Ovary (tissue), 9 donors: Measurements from ENCODE around the gene ZNF615. TPM values are rescaled to one million over a fixed set of nuclear protein-coding genes. Genes with fewer than 3 reads are reported as not detected.
A peak's percentile ranks its signal among the peaks of the same experiment; 100 is the strongest.
"Not testable (repeated sequence)": the region's sequence is repeated elsewhere in the genome, so short reads cannot be mapped to it uniquely, and the experiment has no call there.

ENCODE experiments used
- DNase-seq, 5 donors: peaks; one replicate each; pipeline ENCODE4 v3.0.0-alpha.2; 2019 to 2020
- H3K27ac ChIP-seq, 2 donors: fragments of 200-600 bp; one replicate each; pipeline versions ENCODE4 v1.5.1 to v1.8.0; 2019 to 2022
- H3K27me3 ChIP-seq: fragments of 200-600 bp; one replicate; pipeline ENCODE4 v1.8.0; 2022
- H3K36me3 ChIP-seq: fragments of 200-600 bp; sonication (generic); one replicate; pipeline ENCODE4 v1.5.1; 2019
- H3K4me1 ChIP-seq: one replicate; pipeline ENCODE4 v1.8.1; 2013; ENCODE audit warnings: mild to moderate bottlenecking, moderate library complexity; ENCODE audit not compliant: insufficient read depth
- H3K4me3 ChIP-seq: fragments of 200-600 bp; sonication (generic); one replicate; pipeline ENCODE4 v1.5.1; 2017
- H3K9me3 ChIP-seq, 2 donors: fragments of 200-600 bp in 1 of 2; sonication (generic) in 1 of 2; one replicate each; pipeline versions ENCODE4 v1.5.1 to v1.8.1; 2013 to 2019; ENCODE audit warnings: mild to moderate bottlenecking in 1 of 2, moderate library complexity in 1 of 2
- CTCF ChIP-seq, 3 donors: fragments of 450-650 bp in 2 of 3; fragments of 200-600 bp in 1 of 3; IDR thresholded peaks; one replicate each; pipeline versions ENCODE4 v1.5.1 to v1.8.0; 2016 to 2022; ENCODE audit warnings: antibody characterized with exemption in 3 of 3, mild to moderate bottlenecking in 1 of 3
- EP300 ChIP-seq: sonication (generic); formaldehyde crosslinking; IDR thresholded peaks from one replicate; pipeline ENCODE4 v1.6.1; 2017; ENCODE audit warnings: antibody characterized with exemption
- POLR2A ChIP-seq: fragments of 450-650 bp; IDR thresholded peaks from one replicate; pipeline ENCODE4 v1.6.1; 2017; ENCODE audit warnings: antibody characterized with exemption, mild to moderate bottlenecking, moderate library complexity
- WGBS, 3 donors: extraction: QIAGEN DNeasy Blood & Tissue Kit in 1 of 3; methylation state at CpG; one replicate each; pipeline versions ENCODE4 v1.1.5 to v1.1.7; 2013 to 2017; 5-methylcytosine and 5-hydroxymethylcytosine counted together
- intact Hi-C, 4 donors: fragments of 100-400 bp; cut with DNase I; formaldehyde crosslinking; loops; one replicate each; pipeline versions ENCODE4 v1.11.0 to v1.15.1; 2022 to 2023
- polyA plus RNA-seq, 2 donors: library from polyadenylated mRNA; stranded (reverse); fragments of 200-250 nt in 1 of 2; fragments of 350-450 nt in 1 of 2; fragmentation: Illumina TruSeq in 1 of 2; extraction: RNeasy Lipid Tissue Mini Kit (QIAGEN cat#74804) in 1 of 2; gene quantifications; one replicate each; pipeline ENCODE4 v1.2.3, GENCODE V29; 2013 to 2014
- total RNA-seq, 7 donors: library from RNA; depleted of rRNA in 2 of 7; stranded (reverse); fragments of >200 nt in 2 of 7; fragmentation: NEBNext Ultra II Directional in 3 of 7; extraction: Animal tissue kit (Norgen Biotek cat#: 25700) in 3 of 7; gene quantifications; one replicate each; pipeline versions ENCODE4 v1.1.0 to v1.2.4, GENCODE V29; 2016 to 2023
- donor health status: DM: no; HTN: no; CAD: no; lungs with moderate emphysema.
- donor health status: DM: no; HTN: no; CAD: no.
- donor health status: Bipolar disorder and iron deficiency.
- donor health status: DM: yes; HTN: yes; CAD: no.
- donor health status: DM: no; HTN: no; CAD: no.
- donor health status: DM: yes; HTN: yes; CAD: no.

Gene ZNF615
- total and polyA plus RNA-seq, 9 donors, result 6.8 to 20.0 (median 14.4) TPM

DNA sequence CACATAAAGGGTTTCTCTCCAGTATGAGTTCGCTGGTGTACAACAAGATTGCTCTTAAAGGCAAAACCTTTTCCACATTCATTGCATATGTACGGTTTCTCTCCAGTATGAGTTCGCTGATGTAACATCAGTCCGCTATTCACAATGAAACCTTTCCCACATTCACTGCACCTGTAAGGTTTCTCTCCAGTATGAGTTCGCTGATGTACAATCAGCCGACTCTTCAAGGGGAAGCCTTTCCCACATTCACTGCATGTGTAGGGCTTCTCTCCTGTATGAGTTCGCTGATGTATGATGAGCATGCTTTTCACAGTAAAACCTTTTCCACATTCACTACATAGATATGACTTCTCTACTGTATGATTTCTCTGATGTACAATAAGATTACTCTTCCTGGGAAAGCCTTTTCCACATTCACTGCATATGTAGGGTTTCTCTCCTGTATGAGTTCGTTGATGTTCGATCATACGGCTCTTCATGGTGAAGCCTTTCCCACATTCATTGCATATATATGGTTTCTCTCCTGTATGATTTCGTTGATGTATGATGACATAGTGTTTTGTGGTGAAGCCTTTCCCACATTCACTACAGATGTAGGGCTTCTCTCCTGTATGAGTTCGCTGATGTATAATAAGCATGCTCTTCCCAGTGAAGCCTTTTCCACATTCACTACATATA, 26.2 kb upstream of the ZNF615 start:
- Histone ChIP-seq H3K27ac (no peak overlapping the region), H3K36me3 (peaks cover 5% of the 10 kb centered on the region), H3K4me3 (no peak overlapping the region), H3K4me1 (no peaks in the 10 kb centered on the region), H3K9me3 (peaks cover 10 to 70% of the 10 kb centered on the region in 2 donors), H3K27me3 (no peaks in the 10 kb centered on the region)
- DNase-seq, result no peak
- intact Hi-C loops, result no loop called here
- TF ChIP-seq POLR2A (no peak), EP300 (no peak), CTCF (IDR thresholded peaks at IDR 0.05) (no peak)
- 96 to 98% (median 97%) methylated on average over 12 of the region's 12 CpGs for WGBS, 3 donors

DNA sequence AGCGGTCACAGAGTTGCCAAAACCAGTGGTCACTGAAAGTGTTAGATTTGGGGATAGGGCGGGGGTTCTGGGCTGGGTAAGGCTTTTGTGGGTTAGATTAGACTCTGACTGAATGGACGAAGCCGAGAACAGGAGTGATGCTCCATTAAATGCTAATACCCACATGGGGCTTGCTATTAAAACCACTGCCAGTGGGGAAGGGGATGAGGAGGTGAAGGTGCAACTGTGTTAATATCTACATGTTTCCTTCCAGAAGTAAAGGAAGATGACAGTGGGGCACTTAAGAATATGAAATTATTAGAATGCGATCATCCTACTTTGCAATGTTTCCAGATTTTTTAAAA, 20.7 kb upstream of the ZNF615 start:
- H3K36me3 ChIP-seq, result peaks cover 3% of the 10 kb centered on the region
- peak overlapping the region; percentile 73 for H3K4me3 ChIP-seq
- peaks cover 3 to 37% of the 10 kb centered on the region in 2 donors for H3K9me3 ChIP-seq
- TF ChIP-seq POLR2A, result no peak
- no peak for TF ChIP-seq EP300
- no peak for TF ChIP-seq CTCF (IDR thresholded peaks at IDR 0.05)
- H3K27me3 ChIP-seq, result no peaks in the 10 kb centered on the region
- peaks cover 4% of the 10 kb centered on the region for H3K4me1 ChIP-seq
- no peak for DNase-seq
- H3K27ac ChIP-seq, result peak overlapping the region; percentile 45 to 83
- 16 to 18% (median 17%) methylated on average over 5 of the region's 5 CpGs for whole genome bisulfite sequencing, 3 donors
- intact Hi-C loops, result no loop called here

- H3K27me3 ChIP-seq, result no peaks in the 10 kb centered on the region
- 0 to 1% (median 0%) methylated on average over 51 to 53 of the region's 53 CpGs for WGBS, 3 donors
- peak within 1 kb of the TSS; percentile 45 to 83 for H3K27ac ChIP-seq
- peak within 1 kb of the TSS; percentile 73 for H3K4me3 ChIP-seq
- H3K9me3 ChIP-seq, result peaks cover 3 to 37% of the 10 kb centered on the region in 2 donors
- peak; percentile 35 for TF ChIP-seq POLR2A
- TF ChIP-seq CTCF (IDR thresholded peaks at IDR 0.05), result peak in 1 of 3 donors; percentile 9
- TF ChIP-seq EP300, result no peak
- H3K4me1 ChIP-seq, result peaks cover 4% of the 10 kb centered on the region
- peaks cover 3% of the 10 kb centered on the region for H3K36me3 ChIP-seq
- intact Hi-C loops, result no loop called here
- DNase-seq, result peak; percentile 79 to 92 (median 84)
Observed at GRCh38 chr19:52028027-52028779, 20.2 kb upstream of the ZNF615 start, which contains the start of gene ZNF614. Gene ZNF614, minus strand, starts transcription at chr19:52028379. Its CDS starts 2,634 bp downstream, at chr19:52025745.

GRCh38 chr19:52026255-52026990, 18.4 kb upstream of the ZNF615 start:
- H3K4me3 ChIP-seq, H3K4me1 ChIP-seq, intact Hi-C loops, H3K27ac ChIP-seq, H3K36me3 ChIP-seq, H3K27me3 ChIP-seq, DNase-seq: not testable (repeated sequence)
- WGBS, 3 donors, result 88 to 91% (median 88%) methylated on average over 15 of the region's 15 CpGs
- H3K9me3 ChIP-seq, result peaks cover 0 to 35% of the 10 kb centered on the region in 2 donors

- DNase-seq, H3K36me3 ChIP-seq, H3K27ac ChIP-seq, H3K4me3 ChIP-seq, H3K4me1 ChIP-seq, H3K27me3 ChIP-seq, intact Hi-C loops: not testable (repeated sequence)
- peaks cover 0 to 54% of the 10 kb centered on the region in 2 donors for H3K9me3 ChIP-seq
- whole genome bisulfite sequencing, 3 donors, result 98 to 99% (median 99%) methylated on average over 4 of the region's 4 CpGs
Observed at GRCh38 chr19:52024478-52024877, 16.5 kb upstream of the ZNF615 start.
